Right hindlimb (tissue), 1 donor: ENCODE results near the gene CYP2A6.
"Not testable (repeated sequence)": the region's sequence is repeated elsewhere in the genome, so short reads cannot be mapped to it uniquely, and the experiment has no call there.

Experiments
- DNase-seq: peaks from one replicate; pipeline ENCODE4 v3.0.0-alpha.2; 2018

Gene CYP2A6, protein sequence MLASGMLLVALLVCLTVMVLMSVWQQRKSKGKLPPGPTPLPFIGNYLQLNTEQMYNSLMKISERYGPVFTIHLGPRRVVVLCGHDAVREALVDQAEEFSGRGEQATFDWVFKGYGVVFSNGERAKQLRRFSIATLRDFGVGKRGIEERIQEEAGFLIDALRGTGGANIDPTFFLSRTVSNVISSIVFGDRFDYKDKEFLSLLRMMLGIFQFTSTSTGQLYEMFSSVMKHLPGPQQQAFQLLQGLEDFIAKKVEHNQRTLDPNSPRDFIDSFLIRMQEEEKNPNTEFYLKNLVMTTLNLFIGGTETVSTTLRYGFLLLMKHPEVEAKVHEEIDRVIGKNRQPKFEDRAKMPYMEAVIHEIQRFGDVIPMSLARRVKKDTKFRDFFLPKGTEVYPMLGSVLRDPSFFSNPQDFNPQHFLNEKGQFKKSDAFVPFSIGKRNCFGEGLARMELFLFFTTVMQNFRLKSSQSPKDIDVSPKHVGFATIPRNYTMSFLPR

GRCh38 chr19:40850277-40850676 is at the start of gene CYP2A6:
TSS of gene CYP2A6 (minus strand) at chr19:40850447. CDS start at chr19:40850426, 21 bp downstream.
- not testable (repeated sequence) for DNase-seq

DNA sequence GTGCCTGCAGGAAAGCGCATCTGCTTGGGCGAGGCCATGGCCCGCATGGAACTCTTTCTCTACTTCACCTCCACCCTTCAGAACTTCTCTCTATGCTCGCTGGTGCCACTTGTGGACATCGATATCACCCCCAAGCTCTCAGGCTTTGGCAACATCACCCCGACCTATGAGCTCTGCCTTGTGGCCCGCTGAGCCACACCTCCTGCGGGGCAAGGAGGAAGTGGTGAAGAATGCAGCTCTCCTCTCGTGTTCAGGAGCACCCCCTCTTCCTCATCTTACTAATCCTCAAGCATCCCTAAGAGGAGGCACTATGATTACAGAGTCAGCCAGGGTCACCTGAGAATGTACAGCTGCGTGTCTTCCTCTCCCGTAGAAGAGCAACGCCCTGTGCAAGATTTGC is 49.7 kb upstream of the CYP2A6 start:
- not testable (repeated sequence) for DNase-seq

DNA sequence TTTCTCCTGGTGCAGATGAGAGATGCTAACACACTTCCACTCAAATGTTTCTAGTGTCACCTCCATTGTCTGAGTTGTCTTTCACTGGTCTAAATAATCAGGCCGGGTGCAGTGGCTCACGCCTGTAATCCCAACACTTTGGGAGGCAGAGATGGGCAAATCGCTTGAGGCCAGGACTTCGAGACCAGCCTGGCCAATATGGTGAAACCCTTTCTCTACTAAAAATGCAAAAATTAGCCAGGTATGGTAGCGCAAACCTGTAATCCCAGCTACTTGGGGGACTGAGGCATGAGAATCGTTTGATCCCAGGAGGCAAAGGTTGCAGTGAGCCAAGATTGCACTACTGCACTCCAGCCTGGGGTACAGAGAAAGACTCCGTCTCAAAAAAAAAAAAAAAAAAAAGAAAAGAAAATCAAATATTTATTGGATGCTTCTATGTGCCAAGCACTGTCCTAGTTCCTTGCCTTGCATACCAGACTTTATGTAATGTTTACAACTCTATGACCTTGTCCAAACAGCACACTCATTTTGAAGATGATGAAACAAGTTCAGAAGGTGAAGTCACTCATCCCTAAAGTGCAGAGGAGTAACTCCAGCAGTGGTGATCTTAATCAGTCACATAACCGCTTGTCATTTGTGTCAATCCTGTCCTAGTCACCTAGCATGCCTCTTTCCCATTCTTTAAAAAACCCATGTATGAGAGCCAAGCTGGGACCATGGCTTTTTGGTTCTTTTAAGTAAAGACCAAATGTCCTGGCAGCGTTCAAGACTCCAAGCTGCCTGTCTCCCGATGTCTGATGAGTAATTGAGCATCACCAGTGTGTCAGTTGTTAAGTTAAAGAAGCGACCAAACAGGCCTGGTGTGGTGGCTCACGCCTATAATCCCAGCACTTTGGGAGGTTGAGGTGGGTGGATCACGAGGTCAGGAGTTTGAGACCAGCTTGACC is 46.9 kb upstream of the CYP2A6 start:
- not testable (repeated sequence) for DNase-seq

DNA sequence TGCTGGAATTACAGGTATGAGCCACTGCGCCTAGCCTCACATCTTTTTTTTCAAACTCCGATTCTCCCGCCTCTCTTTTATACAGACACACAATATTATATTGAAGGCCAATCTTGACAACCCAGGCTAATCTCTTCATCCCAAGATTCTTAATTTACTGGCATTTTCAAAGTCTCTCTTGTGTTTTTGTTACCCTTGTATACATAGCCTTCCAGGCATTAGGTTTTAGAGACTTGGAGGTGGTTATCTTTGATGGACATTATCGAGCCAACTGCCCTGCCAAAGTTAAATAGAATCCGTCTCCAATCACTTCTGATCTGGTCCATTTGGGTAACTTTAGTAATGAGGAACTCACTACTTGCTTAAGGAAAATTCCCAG is 46.2 kb upstream of the CYP2A6 start:
- DNase-seq, result no peak

GRCh38 chr19:40893112-40893511 is 42.9 kb upstream of the CYP2A6 start:
- DNase-seq, result no peak

- no peak for DNase-seq
Observed at GRCh38 chr19:40889366-40889765, 39.1 kb upstream of the CYP2A6 start.

GRCh38 chr19:40888191-40888590 is 37.9 kb upstream of the CYP2A6 start:
- DNase-seq, result no peak

DNA sequence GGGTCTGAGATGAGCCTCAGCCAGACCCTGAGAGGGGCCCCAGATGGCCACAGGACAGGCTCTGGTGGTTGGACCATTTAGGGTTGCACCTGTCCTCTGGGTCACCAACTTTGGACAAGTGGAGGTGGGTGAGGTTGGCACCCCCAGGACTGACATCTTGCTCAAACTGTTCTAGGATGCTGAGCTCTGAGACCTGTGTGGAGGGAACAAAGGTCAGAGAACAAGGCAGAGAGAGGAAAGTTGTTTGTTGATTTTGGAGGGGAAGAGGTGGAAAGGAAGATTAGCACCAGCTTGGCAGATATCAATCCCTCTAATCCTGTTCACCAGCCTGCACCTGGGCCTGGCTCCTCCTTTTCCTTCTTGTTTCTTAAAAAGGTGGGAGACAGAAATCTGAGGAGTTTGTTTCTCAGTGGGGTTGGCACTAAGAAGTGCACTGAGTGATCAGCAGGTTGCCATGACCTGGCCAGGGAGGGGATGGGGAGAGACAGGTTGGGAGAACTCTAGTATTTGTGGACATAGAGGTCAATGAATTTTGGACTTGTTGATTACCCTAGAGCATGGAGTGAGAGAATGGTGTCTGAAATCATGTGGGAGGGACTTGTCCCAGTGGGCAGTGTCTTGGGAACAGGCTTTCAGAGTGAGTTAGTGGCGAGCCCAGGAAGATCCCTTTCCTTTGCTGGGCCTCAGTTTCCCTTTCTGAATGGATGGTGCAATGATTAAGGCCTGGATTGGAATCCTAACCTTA is 34.1 kb upstream of the CYP2A6 start:
- DNase-seq, result not testable (repeated sequence)

DNA sequence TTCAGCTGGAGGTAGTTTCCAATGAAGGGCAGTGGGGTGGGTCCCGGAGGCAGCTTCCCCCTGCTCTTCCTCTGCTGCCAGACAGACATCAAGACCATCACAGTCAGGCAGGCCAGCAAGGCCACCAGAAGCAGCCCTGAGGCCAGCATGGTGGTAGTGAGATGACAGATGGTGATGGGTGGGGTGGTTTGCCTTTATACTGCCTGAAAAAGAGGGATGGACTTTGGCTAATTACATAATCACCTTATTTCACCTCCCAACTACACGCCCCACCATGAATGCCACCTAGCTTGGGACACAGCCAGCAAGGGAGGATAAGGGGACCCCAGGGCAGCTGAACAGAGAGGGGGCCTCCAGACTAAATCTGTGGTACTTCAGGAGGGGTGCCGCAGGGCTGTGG is 31.8 kb upstream of the CYP2A6 start, which contains the start of gene CYP2A7:
Gene CYP2A7 (minus strand): TSS at position 170 of the 400 bp plus-strand sequence. CDS start 21 bp downstream, at position 149.
- DNase-seq, result not testable (repeated sequence)

- DNase-seq, result not testable (repeated sequence)
Observed at GRCh38 chr19:40879349-40879748, 29.1 kb upstream of the CYP2A6 start.

GRCh38 chr19:40875526-40875951 is 25.3 kb upstream of the CYP2A6 start:
- not testable (repeated sequence) for DNase-seq

- not testable (repeated sequence) for DNase-seq
Observed at GRCh38 chr19:40874874-40875273, 24.6 kb upstream of the CYP2A6 start.

DNA sequence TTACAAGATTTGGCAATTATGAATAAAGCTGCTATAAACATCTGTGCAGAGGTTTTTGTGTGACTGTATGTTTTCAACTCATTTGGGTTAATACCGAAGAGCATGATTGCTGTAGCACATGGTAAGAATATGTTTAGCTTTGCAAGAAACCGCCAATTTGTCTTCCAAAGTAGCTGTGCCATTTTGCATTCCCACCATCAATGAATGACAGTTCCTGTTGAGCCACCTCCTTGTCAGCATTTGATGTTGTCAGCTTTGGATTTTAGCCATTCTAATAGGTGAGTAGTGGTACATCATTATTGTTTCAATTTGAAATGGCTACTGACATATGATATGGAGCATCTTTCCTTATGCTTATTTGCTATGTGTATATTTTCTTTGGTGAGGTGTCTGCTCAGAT is 23.6 kb upstream of the CYP2A6 start:
- DNase-seq, result not testable (repeated sequence)

DNA sequence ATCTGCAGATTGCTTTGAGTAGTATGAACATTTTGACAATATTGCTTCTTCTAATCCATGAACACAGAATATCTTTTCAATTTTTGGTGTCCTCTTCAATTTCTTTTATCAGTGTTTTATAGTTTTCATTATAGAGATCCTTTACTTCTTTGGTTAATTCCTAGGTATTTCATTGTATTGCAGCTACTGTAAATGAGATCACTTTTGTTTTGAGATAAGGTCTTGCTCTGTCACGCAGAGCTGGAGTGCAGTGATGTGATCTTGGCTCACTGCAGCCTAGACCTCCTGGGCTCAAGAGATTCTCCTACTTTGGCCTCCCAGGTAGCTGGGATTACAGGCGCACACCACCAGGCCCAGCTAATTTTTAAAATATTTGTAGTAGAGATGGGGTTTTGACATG is 22.0 kb upstream of the CYP2A6 start:
- no peak for DNase-seq

GRCh38 chr19:40867701-40868100 is 17.5 kb upstream of the CYP2A6 start:
- DNase-seq, result no peak

GRCh38 chr19:40864739-40865496 is 14.7 kb upstream of the CYP2A6 start:
- DNase-seq, result not testable (repeated sequence)

- no peak for DNase-seq
Observed at GRCh38 chr19:40862785-40863184, 12.5 kb upstream of the CYP2A6 start.

DNA sequence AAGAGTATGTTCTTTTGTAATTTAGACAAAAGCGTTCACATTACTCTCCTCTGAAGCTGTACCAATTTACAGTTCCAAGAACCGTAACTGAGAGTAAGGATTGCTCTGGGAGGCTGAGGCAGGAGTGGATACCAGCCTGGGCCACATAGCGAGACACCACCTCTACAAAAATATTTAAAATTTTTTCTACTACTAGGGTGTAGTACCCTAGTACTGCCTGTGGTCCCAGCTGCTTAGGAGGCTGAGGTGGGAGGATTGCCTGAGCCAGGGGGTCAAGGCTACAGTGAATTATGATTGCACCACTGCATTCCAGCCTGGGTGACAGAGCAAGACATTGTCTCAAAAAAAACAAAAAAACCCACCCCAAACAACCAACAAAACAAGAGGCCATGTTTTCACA is 12.1 kb upstream of the CYP2A6 start:
- no peak for DNase-seq

- no peak for DNase-seq
Observed at GRCh38 chr19:40858109-40858508, 7.9 kb upstream of the CYP2A6 start.

- DNase-seq, result not testable (repeated sequence)
Observed at GRCh38 chr19:40852467-40853152, 2.4 kb upstream of the CYP2A6 start.

- not testable (repeated sequence) for DNase-seq
Observed at GRCh38 chr19:40846722-40847121, 3.5 kb downstream of the CYP2A6 start.
